K562 (cell line): ENCODE results near the gene SNX14. TPM values are rescaled to one million over a fixed set of nuclear protein-coding genes. Genes with fewer than 3 reads are reported as not detected.

Experiments used
- BRCA1 ChIP-seq, 2 experiments: fragments of 450-650 bp in 1 of 2; sonication (generic) in 1 of 2; formaldehyde crosslinking in 1 of 2; IDR thresholded peaks; 2 replicates each; pipeline versions ENCODE4 v1.5.0 to v1.6.1; 2017 to 2020; ENCODE audit warnings: mild to moderate bottlenecking in 1 of 2, missing genetic modification reagents in 1 of 2
- FOXP1 ChIP-seq: sonication (generic); formaldehyde crosslinking; IDR thresholded peaks from 2 replicates; pipeline ENCODE4 v1.8.0; 2022; ENCODE audit warnings: mild to moderate bottlenecking, missing genetic modification reagents
- HDAC2 ChIP-seq: fragments of 450-650 bp; IDR thresholded peaks from 2 replicates; pipeline ENCODE4 v1.6.1; 2016; ENCODE audit warnings: mild to moderate bottlenecking
- HDGF ChIP-seq: fragments of 450-650 bp; IDR thresholded peaks from 2 replicates; pipeline ENCODE4 v1.6.1; 2016
- HOXB6 ChIP-seq: fragments of 250-450 bp; sonication (Bioruptor Pico); IDR thresholded peaks from 2 replicates; pipeline ENCODE4 v1.5.1; 2022; ENCODE audit warnings: mild to moderate bottlenecking, borderline replicate concordance
- SIN3A ChIP-seq, 2 experiments: fragments of 150-350 bp in 1 of 2; IDR thresholded peaks; 2 replicates each; pipeline ENCODE4 v1.6.1; 2011 to 2016; ENCODE audit warnings: borderline replicate concordance in 2 of 2, low read depth in 2 of 2, low read length in 2 of 2, mild to moderate bottlenecking in 2 of 2, moderate library complexity in 2 of 2; ENCODE audit not compliant: control insufficient read depth in 1 of 2
- XRCC4 ChIP-seq: IDR thresholded peaks from one replicate; pipeline ENCODE4 v1.6.1; 2011; ENCODE audit not compliant: insufficient read depth, insufficient read length; ENCODE audit errors: extremely low read depth
- ZBTB17 ChIP-seq: fragments of 450-650 bp; formaldehyde crosslinking; IDR thresholded peaks from 2 replicates; pipeline ENCODE4 v1.4.0; 2020; ENCODE audit warnings: mild to moderate bottlenecking
- ZNF398 ChIP-seq: fragments of 250-450 bp; sonication (Bioruptor Pico); IDR thresholded peaks from 2 replicates; pipeline ENCODE4 v1.8.0; 2021; ENCODE audit warnings: moderate library complexity, mild to moderate bottlenecking, inconsistent platforms
- polyA plus RNA-seq, 8 experiments: library from polyadenylated mRNA; depleted of rRNA in 4 of 8; stranded (reverse) in 5 of 8; unstranded in 3 of 8; fragments of >200 nt; fragmentation: Nextera tagmentation in 2 of 8; fragmentation: Illumina TruSeq in 1 of 8; extraction: Ambion mirVana in 2 of 8; extraction: Trizol in 1 of 8; gene quantifications; 2 replicates each; pipeline versions ENCODE4 v1.2.1 to v1.2.3, GENCODE V29; 2011 to 2014; ENCODE audit warnings: inconsistent platforms in 1 of 8, missing spikeins in 1 of 8
- total RNA-seq, 7 experiments: library from RNA; depleted of rRNA in 6 of 7; stranded (reverse); fragments of >200 nt in 6 of 7; fragmentation: Illumina TruSeq in 2 of 7; extraction: Trizol in 2 of 7; gene quantifications; 2 replicates each; pipeline versions ENCODE4 v1.2.1 to v1.2.3, GENCODE V29; 2011 to 2021; ENCODE audit warnings: low replicate concordance in 1 of 7
- TF ChIP-seq, protein P1 (sequence below): fragments of 450-650 bp; formaldehyde crosslinking; IDR thresholded peaks from 2 replicates; pipeline ENCODE4 v1.4.0; 2020; ENCODE audit warnings: mild to moderate bottlenecking, moderate library complexity
- TF ChIP-seq, protein P2 (sequence below): sonication (generic); formaldehyde crosslinking; IDR thresholded peaks from 2 replicates; pipeline ENCODE4 v1.8.0; 2022; ENCODE audit warnings: mild to moderate bottlenecking, missing genetic modification reagents
- TF ChIP-seq, protein P3 (sequence below): sonication (generic); formaldehyde crosslinking; IDR thresholded peaks from 2 replicates; pipeline ENCODE4 v1.8.0; 2023; ENCODE audit warnings: missing genetic modification reagents, mild to moderate bottlenecking, borderline replicate concordance
- TF ChIP-seq, protein P4 (sequence below): fragments of 250-450 bp; sonication (Bioruptor Pico); IDR thresholded peaks from 2 replicates; pipeline ENCODE4 v1.4.0; 2020; ENCODE audit warnings: mild to moderate bottlenecking, moderate library complexity, borderline replicate concordance

The SNX14 gene
- total and polyA plus RNA-seq, 9 of the 15 experiments (the other 6 are each of a cell fraction or from before 2014, with no cell fraction given) = 46.5 to 140 (median 71.2) TPM

DNA sequence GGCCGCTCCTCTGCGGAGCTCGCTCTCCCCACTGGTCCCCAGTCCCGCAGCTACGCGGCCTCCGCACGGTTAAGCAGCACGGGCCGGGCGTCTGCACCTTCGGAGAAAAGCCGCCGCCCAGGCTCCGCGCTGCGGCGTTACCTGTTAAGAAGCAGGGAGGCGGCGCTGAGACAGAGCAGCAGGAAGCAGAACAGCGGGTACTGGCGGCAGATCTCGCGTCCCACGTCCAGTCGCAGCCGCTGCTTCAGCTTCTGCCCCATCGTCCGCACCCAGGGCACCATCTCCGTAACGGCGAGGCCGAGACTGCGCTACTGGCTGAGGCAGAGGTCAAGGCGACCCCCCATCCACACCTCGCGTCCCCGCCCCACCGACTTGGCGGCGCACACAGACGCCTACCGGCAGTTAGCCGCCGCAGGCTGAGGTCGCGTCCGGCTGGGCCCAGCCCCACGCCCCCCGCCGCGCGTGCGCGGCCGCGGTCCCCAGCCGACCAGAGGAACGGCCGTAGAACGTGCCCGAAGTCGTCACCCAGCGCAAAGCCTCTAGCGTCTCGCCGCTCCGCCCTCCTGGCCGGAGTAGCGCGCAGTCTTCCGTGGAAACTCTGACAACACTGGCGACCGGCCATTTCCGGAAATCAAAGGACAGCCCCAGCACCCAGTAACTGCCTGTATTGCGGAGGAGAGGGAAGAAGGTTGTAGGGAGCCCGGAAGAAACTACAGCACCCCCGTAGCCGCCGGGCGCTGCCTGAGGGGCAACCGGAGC lies at the start of gene SNX14 (continued):
- TF ChIP-seq BRCA1 (IDR thresholded peaks at IDR 0.05) (no peak), BRCA1 (CRISPR knock-in tag; IDR thresholded peaks at IDR 0.05) (no peak), FOXP1 (CRISPR knock-in tag) (peak; percentile 87), XRCC4 (no peak), HDGF (no peak), HOXB6 (CRISPR knock-in tag) (no peak), HDAC2 (no peak; the same call in 1 of the 2 replicates), ZNF398 (CRISPR knock-in tag) (no peak), SIN3A (IDR thresholded peaks at IDR 0.05; ENCODE audit: borderline replicate concordance in 2 of 2, control insufficient read depth in 1 of 2, low read depth in 2 of 2, low read length in 2 of 2) (peak; percentile 12 to 65; a peak in 1 of 4 replicates), ZBTB17 (CRISPR knock-in tag) (no peak)
- TF ChIP-seq, protein P1, sequence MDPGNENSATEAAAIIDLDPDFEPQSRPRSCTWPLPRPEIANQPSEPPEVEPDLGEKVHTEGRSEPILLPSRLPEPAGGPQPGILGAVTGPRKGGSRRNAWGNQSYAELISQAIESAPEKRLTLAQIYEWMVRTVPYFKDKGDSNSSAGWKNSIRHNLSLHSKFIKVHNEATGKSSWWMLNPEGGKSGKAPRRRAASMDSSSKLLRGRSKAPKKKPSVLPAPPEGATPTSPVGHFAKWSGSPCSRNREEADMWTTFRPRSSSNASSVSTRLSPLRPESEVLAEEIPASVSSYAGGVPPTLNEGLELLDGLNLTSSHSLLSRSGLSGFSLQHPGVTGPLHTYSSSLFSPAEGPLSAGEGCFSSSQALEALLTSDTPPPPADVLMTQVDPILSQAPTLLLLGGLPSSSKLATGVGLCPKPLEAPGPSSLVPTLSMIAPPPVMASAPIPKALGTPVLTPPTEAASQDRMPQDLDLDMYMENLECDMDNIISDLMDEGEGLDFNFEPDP (CRISPR knock-in tag) = no peak
- TF ChIP-seq, protein P2, sequence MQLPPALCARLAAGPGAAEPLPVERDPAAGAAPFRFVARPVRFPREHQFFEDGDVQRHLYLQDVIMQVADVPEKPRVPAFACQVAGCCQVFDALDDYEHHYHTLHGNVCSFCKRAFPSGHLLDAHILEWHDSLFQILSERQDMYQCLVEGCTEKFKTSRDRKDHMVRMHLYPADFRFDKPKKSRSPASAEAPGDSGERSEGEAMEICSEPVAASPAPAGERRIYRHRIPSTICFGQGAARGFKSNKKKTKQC (CRISPR knock-in tag) = peak; percentile 77; the same call in 1 of the 2 replicates
- TF ChIP-seq, protein P3, sequence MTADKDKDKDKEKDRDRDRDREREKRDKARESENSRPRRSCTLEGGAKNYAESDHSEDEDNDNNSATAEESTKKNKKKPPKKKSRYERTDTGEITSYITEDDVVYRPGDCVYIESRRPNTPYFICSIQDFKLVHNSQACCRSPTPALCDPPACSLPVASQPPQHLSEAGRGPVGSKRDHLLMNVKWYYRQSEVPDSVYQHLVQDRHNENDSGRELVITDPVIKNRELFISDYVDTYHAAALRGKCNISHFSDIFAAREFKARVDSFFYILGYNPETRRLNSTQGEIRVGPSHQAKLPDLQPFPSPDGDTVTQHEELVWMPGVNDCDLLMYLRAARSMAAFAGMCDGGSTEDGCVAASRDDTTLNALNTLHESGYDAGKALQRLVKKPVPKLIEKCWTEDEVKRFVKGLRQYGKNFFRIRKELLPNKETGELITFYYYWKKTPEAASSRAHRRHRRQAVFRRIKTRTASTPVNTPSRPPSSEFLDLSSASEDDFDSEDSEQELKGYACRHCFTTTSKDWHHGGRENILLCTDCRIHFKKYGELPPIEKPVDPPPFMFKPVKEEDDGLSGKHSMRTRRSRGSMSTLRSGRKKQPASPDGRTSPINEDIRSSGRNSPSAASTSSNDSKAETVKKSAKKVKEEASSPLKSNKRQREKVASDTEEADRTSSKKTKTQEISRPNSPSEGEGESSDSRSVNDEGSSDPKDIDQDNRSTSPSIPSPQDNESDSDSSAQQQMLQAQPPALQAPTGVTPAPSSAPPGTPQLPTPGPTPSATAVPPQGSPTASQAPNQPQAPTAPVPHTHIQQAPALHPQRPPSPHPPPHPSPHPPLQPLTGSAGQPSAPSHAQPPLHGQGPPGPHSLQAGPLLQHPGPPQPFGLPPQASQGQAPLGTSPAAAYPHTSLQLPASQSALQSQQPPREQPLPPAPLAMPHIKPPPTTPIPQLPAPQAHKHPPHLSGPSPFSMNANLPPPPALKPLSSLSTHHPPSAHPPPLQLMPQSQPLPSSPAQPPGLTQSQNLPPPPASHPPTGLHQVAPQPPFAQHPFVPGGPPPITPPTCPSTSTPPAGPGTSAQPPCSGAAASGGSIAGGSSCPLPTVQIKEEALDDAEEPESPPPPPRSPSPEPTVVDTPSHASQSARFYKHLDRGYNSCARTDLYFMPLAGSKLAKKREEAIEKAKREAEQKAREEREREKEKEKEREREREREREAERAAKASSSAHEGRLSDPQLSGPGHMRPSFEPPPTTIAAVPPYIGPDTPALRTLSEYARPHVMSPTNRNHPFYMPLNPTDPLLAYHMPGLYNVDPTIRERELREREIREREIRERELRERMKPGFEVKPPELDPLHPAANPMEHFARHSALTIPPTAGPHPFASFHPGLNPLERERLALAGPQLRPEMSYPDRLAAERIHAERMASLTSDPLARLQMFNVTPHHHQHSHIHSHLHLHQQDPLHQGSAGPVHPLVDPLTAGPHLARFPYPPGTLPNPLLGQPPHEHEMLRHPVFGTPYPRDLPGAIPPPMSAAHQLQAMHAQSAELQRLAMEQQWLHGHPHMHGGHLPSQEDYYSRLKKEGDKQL = no peak
- TF ChIP-seq, protein P4, sequence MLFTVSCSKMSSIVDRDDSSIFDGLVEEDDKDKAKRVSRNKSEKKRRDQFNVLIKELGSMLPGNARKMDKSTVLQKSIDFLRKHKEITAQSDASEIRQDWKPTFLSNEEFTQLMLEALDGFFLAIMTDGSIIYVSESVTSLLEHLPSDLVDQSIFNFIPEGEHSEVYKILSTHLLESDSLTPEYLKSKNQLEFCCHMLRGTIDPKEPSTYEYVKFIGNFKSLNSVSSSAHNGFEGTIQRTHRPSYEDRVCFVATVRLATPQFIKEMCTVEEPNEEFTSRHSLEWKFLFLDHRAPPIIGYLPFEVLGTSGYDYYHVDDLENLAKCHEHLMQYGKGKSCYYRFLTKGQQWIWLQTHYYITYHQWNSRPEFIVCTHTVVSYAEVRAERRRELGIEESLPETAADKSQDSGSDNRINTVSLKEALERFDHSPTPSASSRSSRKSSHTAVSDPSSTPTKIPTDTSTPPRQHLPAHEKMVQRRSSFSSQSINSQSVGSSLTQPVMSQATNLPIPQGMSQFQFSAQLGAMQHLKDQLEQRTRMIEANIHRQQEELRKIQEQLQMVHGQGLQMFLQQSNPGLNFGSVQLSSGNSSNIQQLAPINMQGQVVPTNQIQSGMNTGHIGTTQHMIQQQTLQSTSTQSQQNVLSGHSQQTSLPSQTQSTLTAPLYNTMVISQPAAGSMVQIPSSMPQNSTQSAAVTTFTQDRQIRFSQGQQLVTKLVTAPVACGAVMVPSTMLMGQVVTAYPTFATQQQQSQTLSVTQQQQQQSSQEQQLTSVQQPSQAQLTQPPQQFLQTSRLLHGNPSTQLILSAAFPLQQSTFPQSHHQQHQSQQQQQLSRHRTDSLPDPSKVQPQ (CRISPR knock-in tag) = peak; percentile 19; the same call in 1 of the 2 replicates
